ENCODE data around the gene SNX15.

Gene SNX15

DNA sequence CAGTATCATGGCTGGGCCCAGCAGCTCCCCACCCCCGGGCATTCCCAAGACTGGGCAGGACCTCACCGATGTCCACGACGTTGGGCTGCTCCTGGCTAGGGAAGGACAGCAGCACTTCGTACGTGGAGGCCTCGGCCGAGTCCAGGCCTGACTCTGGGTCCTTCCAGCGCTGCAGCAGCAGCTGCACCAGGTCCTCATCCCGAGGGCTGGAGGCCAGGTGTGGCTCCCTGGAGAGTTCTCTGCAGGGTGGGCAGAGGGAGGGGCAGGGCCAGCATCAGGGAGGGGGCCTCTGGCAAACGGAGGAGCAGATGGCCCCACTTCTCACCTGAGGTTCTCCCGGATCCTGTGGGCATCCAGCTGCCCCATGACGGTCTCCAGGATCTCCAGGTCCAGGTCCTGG lies 30.8 kb downstream of the SNX15 start:
- DNase-seq, result no peak

- DNase-seq, result no peak
Measured at GRCh38 chr11:65058419-65059054, 31.3 kb downstream of the SNX15 start, which contains the start of gene NAALADL1. NAALADL1 (minus strand) TSS chr11:65058553; CDS start chr11:65058521, 32 bp downstream.

GRCh38 chr11:65059523-65059922 lies 32.3 kb downstream of the SNX15 start:
- no peak for DNase-seq

DNA sequence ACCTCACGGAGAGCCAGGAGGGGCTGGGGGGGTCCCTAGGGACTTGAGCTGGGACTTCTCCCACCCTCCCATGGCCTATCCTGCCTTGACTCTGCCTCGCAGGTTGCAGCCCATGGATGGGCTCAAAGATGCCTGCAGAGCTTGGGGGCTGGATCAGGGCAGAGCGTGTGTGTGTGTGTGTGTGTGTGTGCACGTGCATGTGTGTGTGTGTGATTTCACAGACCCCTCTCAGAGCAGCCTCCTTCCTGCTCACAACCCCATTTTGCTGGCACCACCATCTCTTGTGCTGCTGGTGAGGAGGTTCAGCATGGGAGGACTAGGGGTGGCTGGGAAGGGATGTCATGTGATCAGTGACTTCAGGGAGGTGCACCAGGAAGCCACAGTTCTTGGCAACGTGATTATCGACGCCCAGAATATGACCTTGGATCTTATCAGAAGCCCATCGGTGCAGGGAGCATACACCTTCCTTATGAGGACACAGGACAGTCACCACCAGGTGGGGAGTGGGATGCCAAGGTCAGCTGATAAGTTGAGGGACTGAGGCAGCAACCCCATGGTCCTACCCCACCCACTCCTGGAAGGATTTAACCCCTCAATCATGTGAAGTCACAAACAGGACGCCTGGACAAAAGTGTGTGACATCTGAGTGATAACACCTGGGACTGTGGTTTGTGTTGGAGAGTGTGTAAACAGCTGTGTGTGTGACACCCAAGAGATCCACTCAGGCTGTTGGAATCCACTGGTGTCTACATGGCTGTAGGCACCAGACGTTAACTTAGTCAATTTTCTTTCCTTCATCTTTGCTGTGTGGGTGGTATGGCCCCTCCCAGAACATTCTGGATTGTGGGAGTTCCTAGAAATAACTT lies 33.0 kb downstream of the SNX15 start:
- DNase-seq, result no peak

DNA sequence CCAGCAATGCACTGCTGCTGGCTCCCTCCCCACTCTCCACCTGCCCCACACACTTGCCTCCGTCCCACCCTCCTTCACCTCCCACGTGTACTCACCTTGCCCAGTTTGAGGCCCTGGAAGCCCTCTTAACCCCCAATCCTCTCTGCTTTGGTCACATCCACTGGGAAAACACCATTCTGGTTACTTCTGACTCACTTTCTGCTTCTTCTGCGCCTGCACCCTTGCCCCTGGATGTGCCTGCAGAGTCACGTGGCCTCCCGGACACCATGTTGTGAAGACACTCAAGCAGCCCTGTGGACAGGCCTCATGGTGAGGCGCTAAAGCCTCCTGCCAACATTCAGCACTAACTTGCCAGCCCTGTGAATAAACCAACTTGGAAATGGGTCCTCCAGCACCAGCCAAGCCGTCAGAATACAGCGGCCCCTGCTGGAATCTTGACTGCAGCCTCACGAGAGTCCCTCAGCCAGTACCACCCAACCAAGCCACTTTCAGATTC lies 33.7 kb downstream of the SNX15 start:
- peak; percentile 9 for DNase-seq

DNA sequence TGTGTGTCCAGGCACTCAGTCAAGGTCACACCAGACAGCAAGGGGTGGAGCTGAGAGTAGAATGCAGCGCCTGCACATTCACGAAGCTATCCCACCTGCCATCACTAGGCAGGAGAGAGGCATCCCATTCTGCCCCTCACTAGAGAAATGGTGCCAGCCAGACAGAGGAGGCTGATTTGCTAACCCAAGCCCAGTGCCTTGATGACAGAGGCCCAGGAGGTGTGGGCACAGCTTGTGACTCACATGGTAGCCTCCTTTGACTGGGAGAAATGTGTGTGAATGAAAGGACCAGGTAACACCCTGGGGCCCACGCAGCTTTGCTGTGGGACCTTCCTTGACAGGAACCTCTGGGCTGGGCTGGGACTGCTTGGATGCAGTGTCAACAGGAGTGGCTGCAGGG lies 36.3 kb downstream of the SNX15 start:
- DNase-seq, result no peak

- no peak for DNase-seq
Measured at GRCh38 chr11:65064847-65065240, 37.6 kb downstream of the SNX15 start.

GRCh38 chr11:65065851-65066250 lies 38.6 kb downstream of the SNX15 start:
- DNase-seq, result no peak

GRCh38 chr11:65066315-65066714 lies 39.1 kb downstream of the SNX15 start:
- DNase-seq, result no peak

DNA sequence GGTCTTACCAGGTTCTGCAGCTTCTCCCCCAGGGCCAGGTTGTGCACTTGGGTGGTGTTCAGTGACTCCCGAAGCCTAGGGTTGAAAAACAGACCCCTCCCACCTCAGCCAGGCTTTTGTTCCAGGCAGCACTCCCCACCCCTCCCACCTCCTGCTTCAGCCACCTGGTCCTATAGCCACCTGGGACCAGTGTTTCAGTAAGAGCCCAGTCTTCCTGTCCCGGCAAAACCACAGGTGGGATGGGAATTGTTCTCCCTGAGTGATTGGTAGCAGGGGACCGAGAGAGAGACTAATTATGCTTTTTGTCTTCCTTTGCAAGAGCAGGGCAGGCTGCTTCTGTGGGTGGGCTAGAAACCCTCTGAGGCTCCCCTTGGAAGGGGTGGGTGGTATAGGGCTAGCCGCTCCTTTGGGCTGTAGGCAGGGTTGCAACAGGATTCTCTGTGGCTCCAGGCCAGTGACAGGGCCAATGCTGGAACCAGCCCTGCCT lies 39.6 kb downstream of the SNX15 start:
- DNase-seq, result no peak

DNA sequence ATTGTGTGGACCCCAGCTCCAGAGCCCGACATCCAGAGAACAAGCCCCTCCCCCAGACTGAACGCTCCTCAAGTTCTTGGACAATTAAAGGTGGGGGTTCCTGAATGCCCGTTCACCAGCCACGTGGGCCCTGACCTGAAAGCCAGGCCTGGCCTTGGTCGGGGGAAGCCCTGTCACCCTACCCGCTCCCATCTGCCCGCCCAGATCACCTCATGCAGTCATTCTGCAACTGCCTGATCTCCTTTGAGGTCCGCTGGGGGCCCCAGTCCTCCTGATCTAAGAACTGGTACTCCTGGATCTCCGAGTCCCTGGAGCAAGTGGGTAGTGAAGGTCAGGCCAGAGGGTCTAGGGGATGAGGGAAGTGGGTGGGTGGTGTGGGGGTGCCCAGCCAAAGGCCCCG lies 40.2 kb downstream of the SNX15 start:
- no peak for DNase-seq

GRCh38 chr11:65069217-65069616 lies 42.0 kb downstream of the SNX15 start:
- no peak for DNase-seq

DNA sequence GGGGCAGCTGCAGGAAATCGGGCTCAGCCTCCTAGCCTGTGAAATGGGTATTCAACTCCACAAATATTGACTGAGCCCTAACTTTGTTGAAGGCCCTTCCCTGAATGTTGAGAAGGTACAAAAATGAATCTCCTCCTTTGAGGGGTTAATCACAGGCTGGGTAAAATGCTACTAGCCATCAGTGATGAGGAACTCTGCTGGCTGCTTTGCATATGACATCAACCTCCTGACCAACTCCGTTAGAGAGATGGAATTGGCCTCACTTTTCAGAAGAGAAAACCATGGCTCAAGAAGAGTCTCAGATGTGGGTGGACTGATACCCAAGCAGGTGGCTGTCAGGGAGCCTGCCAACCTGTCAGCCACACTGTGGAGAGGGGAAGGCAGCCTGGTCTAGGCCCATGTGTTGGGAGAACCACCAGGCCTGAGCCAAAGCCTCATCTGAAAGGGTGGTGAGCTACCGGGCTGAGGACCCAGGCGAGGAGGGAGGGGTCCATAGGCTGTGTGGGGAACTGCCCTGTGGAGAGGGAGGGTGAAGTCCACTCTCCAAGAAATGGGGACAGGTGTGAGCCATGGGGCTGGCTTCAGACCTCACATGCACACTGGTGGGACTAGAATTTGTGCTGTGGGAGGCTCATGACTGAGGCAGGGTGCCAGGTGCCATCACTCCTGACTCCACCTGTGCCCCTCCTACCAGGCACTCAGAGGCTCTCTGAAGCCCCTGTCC lies 44.8 kb downstream of the SNX15 start:
- DNase-seq, result no peak

DNA sequence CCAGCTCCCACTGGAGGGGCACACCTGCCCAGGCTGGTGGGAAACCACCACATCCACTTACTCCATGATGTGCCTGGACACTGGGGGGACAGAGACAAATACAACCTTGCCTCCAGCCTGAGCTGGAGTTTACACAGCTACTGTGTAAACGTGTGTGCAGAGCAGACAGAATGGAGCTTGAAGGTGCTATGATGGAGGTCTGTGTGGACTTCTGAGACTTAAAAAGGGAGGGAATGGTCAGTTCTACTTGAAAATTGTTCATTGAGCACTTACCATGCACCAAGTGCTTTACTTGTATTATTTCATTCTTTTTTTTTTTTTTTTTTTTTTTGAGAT lies 45.4 kb downstream of the SNX15 start:
- no peak for DNase-seq

- no peak for DNase-seq
Measured at GRCh38 chr11:65077451-65077850, 50.2 kb downstream of the SNX15 start.

GRCh38 chr11:65078151-65078550 lies 50.9 kb downstream of the SNX15 start:
- peak; percentile 5 for DNase-seq

- no peak for DNase-seq
Measured at GRCh38 chr11:65078786-65079342, 51.6 kb downstream of the SNX15 start.

- DNase-seq, result no peak
Measured at GRCh38 chr11:65083134-65083833, 56.0 kb downstream of the SNX15 start.

- peak; percentile 95 for DNase-seq
Measured at GRCh38 chr11:65083834-65084597, 56.8 kb downstream of the SNX15 start, which contains the start of the genes CDCA5 and ZFPL1. CDCA5 (minus strand) TSS chr11:65084040; CDS start chr11:65083978, 62 bp downstream. ZFPL1 (plus strand) TSS chr11:65084222; CDS start chr11:65084699, 477 bp downstream.

DNA sequence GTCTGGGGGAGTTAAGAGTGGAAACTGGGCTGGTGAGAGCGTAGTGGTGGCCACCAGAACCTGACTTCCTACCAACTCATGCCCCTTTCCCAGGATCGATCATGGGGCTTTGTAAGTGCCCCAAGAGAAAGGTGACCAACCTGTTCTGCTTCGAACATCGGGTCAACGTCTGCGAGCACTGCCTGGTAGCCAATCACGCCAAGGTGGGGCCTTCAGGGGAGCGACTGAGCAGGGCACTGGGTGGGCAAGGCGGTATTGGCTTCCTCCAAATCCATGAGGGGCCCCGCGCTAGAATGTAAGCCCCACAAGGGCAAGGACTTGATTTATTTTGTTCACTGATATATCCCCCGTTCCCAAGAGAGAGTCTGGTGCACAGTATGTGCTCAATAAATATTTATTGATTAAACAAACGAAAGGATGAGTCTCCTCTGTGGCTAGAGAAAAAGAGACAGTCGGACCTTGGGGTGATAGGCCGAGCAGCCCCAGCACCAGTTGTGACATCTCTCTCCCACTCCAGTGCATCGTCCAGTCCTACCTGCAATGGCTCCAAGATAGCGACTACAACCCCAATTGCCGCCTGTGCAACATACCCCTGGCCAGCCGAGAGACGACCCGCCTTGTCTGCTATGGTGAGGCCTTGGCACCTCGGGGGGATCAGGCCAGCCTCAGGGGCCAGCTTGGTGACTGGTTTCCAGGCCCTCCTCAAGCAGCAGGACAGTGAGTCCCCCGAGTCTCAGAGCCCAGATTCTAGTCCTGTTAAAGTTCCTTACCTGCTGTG lies 57.5 kb downstream of the SNX15 start:
- no peak for DNase-seq
